Activated CD4-positive, alpha-beta T cell treated with anti-CD3 and anti-CD28 coated beads, Interleukin-2, amount 50 U/mL, for 16 hours (primary cell): ENCODE measurements around the gene ABHD11.
A peak's percentile ranks its signal among the peaks of the same experiment; 100 is the strongest.
"Not testable (repeated sequence)": the region's sequence is repeated elsewhere in the genome, so short reads cannot be mapped to it uniquely, and the experiment has no call there.

Experiments
- DNase-seq: peaks from one replicate; pipeline ENCODE4 v3.0.0-alpha.2; 2020

ABHD11 gene

DNA sequence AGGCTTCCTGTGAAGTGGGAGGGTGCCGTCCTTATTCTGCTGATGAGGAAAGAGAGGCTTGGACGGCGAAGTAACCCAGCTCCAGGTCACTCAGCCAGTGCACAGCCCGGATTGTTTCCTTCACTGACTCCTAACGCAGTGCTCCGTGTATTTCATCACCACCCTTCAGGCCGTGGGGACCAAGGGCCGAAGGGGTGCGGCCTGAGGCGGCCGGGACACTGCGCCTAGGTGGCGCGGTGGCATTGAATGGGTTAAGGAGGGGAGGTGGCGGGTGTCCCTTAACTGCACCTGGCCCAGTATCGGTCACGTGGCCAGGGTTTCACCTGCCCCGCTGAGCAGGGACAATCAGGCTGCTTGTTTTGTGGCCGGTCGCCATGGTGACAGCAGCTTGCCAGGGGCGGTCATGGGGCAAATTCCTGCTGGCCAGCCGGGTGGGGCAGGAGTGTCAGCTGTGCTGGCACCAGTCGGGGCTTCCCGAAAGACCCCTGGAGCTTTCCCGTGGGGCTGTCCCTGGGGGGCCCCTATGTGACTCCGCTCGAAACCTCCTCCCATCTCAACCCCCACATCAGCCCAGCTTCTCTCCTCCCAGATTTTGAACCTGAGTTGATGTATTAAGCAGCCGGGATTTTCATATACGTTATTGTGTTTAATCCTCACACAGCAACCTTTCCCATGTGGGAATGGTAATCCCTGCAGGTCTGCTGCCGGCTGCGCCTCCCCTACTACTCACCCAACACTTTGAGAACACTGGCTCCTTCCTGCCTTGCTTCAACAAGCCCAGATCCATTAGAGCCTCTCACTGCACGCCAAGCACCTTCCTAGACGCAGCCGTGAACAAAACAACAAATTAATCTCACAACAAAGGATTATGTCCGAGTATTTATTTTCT is 4.4 kb upstream of the ABHD11 start:
- no peak for DNase-seq

DNA sequence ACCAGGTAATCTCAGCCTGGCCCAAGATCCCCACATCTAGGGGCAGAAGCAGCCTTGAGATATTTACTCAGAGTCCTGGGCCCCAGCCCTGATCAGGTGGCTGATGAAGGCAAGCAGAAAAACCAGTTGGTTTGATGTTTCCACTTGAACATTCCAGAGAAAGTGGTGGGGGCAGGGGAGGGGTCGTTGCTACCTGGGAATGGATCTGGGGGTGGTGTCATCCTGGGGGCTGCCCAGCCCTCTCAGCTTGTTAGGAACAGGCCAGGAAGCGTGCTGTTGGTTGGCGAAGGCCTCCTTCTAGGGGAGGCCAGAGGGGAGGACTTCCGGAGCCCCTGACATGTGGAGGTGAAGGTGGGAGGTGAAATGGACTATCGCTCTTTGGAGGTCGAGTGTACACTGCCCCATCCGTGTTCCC is 3.7 kb upstream of the ABHD11 start:
- no peak for DNase-seq

DNA sequence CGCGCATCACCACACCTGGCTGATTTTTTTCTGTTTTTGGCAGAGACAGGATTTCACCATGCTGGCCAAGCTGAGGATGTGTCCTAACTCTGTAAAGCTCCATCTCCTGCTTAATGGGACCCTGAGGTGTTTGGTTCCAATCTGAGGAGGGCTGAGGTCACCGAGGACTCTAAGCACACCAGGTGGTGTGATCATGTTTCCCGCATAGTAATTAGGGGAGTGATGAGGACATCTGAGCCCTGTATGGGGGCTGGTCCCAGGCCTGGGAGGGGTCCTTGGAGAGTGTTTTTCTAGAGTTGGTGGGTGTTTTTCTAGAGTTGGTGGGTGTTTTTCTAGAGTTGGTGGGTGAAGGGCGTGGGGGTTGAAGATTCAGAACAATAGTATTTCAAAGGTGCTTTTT is 3.0 kb upstream of the ABHD11 start:
- DNase-seq = no peak

DNA sequence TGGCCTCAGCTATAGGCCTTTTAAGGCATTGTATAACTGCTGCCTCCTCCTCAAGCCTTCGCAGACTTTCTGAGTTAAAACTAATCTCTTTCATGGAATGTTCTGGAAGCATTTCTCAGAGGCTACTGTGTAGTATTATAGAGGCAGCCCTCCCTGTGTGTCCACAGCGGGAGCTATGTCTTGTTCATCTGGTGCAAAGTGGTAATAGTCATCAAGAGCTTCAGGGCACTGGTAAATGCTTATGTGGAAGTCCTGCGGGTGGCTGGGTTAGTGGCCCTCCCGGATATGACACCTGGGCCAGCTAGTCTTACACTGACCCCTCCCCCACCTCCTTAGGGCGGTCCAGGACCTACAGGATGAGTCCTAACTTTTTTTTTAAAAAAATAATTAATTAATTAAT is 2.2 kb upstream of the ABHD11 start:
- DNase-seq = no peak

DNA sequence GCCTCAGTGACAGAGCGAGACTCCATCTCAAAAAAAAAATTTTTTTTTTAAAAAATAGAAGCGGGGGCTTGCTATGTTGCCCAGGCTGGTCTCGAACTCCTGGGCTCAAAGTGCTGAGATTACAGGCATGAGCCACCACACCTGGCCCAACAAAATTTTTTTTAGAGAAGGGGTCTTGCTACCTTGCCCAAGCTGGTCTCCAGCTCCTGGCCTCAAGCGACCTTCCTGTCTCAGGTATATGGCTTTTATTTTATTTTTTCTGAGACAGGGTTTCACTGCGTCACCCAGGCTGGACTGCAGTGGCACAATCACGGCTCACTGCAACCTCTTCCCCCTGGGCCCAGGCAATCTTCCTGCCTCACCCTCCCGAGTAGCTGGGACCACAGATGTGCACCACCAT is 1.6 kb upstream of the ABHD11 start:
- DNase-seq = no peak

DNA sequence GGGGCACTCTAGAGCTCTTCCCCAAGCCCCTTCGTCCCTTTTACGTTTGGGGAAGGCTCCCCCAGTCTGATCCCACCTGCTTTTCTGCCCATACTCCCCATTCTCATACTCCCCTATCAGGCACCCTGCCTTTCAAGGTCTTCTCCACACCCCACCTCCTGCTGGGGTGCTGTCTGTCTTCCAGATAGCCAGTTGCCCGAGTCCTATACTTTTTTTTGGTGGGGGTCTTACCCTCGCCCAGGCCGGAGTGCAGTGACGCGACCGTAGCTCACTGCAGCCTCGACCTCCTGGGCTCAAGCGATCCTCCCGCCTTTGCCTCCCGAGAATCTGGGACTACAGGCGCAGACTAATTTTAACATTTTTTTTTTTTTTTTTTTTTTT is 775 bp upstream of the ABHD11 start:
- DNase-seq = no peak

DNA sequence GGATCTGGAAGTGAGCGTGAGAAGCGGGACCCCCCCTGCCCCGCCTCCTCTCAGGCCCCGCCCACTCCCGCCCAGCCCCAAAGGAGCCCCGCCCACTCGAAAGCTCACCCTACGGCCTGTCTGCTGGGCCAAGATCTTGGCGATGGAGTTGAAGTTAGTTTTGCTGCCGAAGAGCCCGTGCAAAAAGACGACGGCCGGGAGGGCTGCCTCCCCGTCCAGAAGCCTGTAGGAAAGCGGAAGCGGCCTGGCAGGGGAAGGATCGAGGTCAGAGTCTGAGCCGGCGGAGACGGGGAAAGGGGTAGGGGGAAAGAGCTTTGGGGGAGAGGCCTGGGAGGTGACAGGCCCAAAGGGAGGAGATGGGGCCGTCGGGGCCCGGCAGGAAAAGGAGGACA is 386 bp downstream of the ABHD11 start:
- DNase-seq = peak; percentile 70

DNA sequence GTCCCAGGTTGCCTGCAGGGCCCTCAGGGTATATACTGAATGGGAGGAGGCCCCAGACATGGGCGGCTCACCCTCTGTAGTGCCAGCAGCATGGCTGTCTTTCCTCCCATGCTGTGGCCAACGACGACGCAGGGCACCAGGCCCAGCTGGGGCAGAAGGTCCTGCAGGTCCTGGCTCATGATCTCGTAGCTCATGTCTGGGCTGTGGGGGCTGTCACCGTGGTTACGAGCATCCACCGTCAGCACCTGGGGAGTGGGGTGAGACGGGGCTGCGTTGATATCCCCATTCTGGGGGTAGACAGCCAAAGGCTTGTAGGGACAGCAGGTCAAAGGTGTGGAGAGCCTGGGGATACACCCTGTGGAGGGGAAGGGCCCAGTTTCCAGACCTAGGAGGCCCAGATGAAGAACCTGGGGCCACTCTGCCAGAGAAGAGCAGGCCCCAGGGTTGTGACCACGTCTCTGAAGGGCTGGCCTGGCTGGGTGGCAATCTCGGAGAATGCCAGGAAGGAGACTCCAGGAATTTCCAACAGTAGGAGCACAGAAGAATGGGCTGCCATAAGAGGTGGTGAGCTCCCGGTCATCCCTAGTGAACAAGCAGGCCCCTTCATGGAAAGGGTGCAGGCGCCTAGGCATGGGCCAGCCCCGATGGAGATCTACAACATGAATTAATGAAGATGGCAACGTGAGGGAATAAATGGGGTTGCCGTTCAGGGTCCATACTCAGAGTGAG is 947 bp downstream of the ABHD11 start:
- DNase-seq = no peak

DNA sequence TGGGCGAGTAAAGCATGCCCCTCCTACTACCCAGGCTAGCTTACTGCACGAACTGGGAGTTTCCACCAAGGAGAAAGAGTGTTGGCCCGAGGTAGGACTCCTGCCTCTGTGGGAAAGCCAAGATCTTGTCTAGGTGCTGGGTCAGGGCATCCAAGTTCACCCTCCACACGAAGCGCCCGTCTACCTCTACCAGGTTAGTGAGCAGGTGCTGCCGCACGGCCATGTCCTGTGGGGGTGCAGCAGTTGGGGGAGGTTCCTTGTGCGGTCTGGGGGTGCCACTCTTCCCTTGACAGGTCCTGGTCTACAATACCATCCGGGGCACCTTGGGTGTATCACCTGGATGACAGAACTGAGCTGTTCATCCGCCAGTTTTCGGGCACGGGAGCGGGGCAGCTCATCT is 1.7 kb downstream of the ABHD11 start:
- DNase-seq = no peak

DNA sequence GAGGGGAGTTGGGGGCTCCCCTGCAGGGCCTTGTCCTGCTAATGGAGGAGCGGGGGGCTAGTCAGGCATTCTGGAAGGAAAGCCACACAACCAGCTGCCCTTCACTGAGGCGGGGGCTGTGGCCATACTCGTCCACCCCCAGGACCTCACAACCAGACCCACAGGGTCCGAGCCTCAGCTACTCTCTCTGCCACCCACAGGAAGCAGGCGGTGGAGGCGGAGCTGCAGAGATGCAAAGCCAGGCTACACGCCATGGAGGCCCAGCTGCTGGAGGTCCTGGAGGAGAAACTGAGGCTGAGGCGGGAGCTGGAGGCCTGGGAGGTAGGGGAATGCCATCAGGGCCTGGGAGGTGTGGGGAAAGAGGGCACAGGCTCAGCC is 3.1 kb downstream of the ABHD11 start:
- DNase-seq = no peak

DNA sequence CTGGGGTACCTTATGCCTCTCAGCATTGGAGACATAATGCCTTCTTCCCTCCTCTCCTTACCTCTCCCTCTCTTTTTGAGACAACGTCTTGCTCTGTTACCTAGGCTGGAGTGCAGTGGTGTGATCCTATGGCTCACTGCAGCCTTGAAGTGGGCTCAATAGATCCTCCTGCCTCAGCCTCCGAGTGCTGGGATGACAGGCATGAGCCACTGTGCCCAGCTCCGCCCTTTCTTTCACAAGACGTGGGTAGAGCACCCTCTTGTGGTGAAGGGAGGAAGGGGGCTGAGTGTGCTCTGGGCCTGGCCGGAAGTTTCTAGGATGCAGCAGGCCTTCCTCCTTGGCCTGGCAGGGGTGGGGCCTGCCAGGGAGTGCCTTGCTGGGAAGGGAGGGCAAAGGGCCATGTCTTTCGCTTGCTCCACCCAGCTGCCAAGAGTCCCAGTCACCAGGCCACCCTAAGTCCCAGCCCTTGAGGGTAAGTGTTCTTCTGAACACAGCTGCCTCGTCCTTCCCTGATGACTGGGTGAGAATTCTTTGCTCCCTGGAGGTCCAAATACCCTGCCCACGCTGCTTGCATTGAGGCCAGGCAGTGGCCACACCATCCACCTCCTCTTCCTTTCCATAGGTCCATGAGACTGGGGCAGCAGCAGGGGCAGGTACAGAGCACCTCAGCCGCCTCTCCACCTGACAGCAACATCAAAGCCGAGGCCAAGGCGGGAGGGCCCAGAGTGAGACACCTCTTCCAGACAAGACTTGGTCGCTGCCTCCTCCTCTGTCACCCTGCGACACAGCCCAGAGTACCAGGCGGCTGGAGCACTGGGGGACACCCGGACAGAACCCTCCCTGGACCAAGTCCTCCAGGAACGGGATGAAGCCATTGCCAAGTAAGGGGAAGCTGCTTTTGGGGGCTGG is 3.7 kb downstream of the ABHD11 start:
- DNase-seq = peak; percentile 90

DNA sequence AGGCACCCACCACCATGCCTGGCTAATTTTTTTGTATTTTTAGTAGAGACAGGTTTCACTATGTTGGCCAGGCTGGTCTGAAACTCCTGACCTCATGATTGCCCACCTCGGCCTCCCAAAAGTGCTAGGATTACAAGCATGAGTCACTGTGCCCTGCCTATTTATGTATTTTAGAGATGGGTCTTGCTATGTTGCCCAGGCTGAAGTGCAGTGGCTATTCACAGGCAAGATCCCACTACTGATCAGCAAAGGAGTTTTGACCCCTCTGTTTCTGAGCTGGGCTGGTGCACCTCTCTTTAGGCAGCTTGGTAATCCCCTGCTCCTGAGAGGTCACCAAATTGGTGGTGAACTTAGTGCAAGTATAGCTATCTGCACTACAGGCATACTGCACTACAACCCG is 6.2 kb downstream of the ABHD11 start:
- DNase-seq = no peak

DNA sequence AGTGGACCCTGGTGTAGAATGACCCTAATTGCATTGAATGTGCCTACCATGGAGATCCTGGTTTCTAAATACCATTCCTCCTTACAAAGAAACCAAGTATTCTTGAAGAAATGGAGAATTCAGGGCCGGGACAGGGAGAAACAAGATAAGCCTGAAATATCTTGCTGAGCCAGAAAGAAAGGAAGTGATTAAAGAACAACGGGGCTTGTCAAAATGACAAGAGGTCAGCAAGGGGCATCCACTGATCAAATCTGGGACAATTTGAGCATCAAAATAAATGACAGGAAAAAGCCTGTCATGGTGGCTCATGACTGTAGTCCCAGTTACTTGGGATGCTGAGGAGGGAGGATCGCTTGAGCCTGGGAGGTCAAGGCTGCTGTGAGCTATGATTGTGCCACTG is 8.1 kb downstream of the ABHD11 start:
- DNase-seq = no peak

DNA sequence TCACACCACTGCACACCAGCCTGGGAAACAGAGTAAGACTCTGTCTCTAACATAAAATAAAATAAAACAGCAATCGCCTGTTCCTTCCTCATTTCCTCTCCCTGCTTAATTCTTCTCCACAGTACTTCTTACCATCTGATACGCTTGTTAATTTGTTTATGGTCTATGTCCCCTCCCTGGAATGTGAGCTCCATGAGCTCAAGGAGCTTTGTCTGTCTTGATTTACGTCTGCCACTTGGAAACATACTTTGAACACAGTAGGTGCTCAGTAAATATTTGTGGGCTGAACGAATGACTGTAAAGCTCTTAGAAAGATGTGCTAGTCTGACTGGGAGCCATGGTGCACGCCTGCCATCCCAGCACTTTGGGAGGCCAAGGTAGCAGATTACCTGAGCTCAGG is 10.1 kb downstream of the ABHD11 start:
- no peak for DNase-seq

DNA sequence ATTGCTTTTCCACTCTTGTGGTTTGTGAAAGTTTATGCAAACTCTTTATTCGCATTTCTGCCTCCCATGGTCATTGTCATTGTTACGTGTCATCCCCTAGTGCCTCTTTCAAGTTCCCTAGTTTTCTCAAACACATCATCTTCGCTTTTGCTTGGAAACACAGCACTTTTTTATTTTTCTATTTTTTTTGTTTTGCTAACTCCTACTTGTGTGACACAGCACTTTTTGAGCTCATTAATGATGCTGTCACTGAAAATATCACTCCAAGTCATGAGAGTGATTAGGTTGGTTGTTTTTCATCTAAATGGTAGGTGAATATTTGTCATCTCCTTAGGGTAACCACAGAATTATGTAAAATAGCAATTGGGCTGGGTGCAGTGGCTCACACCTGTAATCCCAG is 10.7 kb downstream of the ABHD11 start:
- no peak for DNase-seq

DNA sequence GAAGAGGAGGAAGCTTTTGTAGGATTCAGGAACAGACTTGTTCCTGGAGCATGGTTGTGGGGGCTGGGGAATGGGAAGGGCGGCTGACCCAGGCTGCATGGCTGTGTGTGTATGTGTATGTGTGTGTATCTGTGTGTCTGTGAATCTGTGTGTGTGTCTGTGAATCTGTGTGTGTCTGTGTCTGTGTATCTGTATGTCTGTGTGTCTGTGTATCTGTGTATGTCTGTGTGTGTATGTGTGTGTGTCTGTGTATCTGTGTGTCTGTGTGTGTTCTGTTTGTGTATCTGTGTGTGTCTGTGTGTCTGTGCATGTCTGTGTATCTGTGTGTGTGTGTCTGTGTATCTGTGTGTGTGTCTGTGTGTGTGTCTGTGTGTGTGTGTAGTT is 12.5 kb downstream of the ABHD11 start:
- no peak for DNase-seq

DNA sequence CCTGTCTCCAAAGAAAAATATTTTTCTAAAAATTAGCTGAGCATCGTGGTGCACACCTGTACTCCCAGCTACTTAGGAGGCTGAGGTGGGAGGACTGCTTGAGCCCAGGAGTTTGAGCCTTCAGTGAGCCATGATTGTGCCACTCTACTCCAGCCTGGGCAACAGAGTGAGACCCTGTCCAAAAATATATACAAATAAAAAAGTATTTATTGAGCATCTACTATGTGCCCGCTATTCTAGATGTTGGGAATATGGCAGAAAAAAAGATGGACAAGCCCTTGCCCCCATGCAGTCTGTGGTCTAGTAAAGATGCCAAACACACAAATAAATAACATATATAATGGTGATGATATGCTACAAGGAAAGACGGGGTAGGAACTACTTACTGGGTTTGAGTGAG is 14.8 kb downstream of the ABHD11 start:
- no peak for DNase-seq

DNA sequence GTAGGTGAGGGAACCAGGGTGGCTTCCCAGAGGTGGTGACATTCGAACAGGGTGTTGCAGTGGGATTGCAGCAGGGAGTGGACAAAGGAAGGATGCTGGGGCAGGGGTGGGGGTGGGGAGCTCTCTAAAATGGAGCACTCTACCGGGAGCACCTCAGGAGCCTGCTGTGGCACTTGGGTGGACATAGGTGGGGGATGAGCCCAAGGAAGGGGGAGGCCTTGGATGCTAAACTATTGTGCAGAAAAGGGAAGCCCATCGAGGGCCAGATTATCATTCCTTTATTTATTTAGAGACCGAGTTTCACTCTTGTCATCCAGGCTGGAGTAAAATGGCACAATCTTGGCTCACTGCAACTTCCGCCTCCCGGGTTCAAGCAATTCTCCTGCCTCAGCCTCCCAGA is 15.8 kb downstream of the ABHD11 start:
- no peak for DNase-seq

DNA sequence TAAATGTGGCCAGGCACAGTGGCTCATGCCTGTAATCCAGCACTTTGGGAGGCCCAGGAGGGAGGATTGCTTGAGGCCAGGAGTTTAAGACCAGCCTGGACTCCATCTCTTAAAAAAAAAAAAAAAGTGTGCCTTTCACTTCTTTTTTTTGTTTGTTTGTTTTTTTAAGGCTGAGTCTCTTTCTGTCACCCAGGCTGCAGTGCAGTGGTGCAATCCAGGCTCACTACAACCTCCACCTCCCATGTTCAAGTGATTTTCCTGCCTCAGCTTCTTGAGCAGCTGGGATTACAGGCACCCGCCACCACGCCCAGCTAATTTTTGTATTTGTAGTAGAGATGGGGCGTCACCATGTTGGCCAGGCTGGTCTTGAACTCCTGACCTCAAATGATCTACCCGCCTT is 16.4 kb downstream of the ABHD11 start:
- DNase-seq = not testable (repeated sequence)

DNA sequence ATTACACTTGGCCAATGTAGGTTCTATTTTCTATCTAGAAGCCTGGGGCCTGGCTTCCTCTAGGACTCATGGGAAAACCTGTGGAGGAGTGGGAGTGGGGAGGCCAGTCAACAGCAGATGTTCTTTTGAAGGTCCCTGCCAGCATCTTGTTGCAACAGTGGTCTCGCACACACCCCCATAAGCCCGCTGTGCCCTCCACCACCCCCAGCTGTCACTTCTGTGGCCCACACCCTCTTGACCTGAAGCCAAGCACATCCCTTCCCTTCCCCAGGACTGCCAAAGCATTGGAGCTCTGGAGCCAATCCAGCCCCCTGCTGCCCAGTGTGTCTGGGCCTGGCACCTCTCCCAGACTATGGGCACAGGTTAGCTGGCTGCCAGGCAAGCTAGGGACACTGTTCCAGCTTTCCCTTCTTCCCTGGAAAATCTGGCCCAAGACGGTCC is 17.2 kb downstream of the ABHD11 start:
- no peak for DNase-seq

DNA sequence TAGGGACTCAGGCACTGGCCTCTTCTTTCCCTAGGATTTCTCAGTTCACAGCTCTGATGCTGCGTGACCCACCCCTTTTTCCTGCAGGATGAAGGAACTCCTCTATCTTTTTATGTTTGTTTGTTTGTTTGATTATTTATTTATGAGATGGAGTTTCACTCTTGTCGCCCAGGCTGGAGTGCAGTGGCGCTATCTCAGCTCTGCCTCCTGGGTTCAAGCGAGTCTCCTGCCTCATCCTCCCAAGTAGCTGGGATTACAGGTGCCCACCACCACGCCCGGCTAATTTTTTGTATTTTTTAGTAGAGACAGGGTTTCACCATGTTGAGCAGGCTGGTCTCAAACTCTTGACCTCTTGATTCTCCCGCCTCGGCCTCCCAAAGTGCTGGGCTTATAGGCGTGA is 18.2 kb downstream of the ABHD11 start:
- DNase-seq = not testable (repeated sequence)

DNA sequence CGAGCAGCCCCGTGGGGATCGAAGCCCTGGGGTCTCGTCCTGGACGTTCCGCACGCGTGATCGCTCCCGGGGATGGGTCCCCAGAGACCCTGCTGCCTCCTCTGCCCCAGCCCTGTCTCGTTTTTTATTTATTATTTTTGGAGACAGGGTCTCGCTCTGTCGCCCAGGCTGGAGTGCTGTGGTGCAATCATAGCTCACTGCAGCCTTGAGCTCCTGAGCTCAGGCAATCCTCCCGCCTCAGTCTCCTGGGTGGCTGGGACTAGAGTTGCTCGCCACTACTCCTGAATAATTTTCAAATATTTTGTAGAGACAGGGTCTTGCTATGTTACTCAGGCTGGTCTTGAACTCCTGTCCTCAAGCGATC is 18.8 kb downstream of the ABHD11 start:
- DNase-seq = no peak
